ENCODE data around the gene HEPHL1. TPM values are rescaled to one million over a fixed set of nuclear protein-coding genes. Genes with fewer than 3 reads are reported as not detected.

HEPHL1 gene
- total RNA-seq, 1 donor from 2014 or later = not detected

DNA sequence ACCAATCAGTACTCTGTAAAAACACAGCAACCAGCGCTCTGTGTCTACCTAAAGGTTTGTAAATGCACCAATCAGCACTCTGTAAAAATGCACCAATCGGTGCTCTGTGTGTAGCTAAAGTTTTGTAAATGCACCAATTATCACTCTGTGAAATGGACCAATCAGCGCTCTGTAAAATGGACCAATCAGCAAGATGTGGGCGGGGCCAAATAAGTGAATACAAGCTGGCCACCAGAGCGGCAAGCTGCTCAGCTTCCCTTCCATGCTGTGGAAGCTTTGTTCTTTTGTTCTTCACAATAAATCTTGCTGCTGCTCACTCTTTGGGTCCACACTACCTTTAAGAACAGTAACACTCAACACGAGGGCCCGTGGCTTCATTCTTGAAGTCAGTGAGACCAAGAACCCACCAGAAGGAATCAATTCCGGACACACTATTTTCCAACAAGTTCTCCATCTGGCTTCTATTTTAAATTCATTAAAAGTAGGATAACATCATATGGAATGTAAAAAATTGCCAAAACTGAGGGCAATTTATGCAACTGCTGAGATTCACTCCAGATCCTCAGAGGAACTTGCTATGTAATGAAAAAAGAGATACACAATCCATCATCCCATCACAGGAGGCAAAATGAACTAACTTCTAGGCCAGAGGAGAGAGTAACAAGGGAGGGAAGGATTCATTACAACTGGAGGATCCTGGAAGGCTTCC is 104.4 kb downstream of the HEPHL1 start:
- no peak overlapping the region for H3K4me3 Mint-ChIP-seq (ENCODE audit: low read depth)
- no peak overlapping the region for H3K27ac Mint-ChIP-seq
- TF ChIP-seq, protein P1, sequence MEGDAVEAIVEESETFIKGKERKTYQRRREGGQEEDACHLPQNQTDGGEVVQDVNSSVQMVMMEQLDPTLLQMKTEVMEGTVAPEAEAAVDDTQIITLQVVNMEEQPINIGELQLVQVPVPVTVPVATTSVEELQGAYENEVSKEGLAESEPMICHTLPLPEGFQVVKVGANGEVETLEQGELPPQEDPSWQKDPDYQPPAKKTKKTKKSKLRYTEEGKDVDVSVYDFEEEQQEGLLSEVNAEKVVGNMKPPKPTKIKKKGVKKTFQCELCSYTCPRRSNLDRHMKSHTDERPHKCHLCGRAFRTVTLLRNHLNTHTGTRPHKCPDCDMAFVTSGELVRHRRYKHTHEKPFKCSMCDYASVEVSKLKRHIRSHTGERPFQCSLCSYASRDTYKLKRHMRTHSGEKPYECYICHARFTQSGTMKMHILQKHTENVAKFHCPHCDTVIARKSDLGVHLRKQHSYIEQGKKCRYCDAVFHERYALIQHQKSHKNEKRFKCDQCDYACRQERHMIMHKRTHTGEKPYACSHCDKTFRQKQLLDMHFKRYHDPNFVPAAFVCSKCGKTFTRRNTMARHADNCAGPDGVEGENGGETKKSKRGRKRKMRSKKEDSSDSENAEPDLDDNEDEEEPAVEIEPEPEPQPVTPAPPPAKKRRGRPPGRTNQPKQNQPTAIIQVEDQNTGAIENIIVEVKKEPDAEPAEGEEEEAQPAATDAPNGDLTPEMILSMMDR (IDR thresholded peaks at IDR 0.05; ENCODE audit: unreplicated experiment) = no peak
- no peaks in the 10 kb centered on the region for H3K36me3 Mint-ChIP-seq (ENCODE audit: insufficient read depth)
- peaks cover 13% of the 10 kb centered on the region for H3K4me1 Mint-ChIP-seq (ENCODE audit: low read depth)
- no peaks in the 10 kb centered on the region for H3K9me3 Mint-ChIP-seq (ENCODE audit: low read depth)
- no peak for DNase-seq (ENCODE audit: low spot score, unreplicated experiment)
- H3K27me3 Mint-ChIP-seq = no peaks in the 10 kb centered on the region

DNA sequence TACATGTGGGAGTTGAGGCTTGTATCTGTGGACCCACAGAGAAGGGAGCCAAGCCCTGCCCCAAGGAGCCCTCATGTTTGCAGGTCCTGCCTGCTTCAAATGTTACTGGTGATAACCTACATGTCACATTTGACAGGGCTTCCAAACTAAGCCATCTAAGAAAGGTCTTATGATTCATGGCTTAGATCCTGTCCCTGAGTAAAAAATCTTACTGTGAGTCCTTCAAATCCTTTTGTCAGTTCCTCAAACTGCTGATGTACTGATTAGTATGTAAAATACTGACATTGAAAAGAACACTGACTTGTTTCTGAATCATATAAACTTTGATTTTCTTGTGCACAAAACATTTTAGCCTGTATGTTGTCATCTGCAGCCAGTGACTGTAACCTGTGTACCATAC is 106.5 kb downstream of the HEPHL1 start:
- Mint-ChIP-seq H3K9me3 (ENCODE audit: low read depth) (no peaks in the 10 kb centered on the region), H3K27ac (peak overlapping the region; percentile 100), H3K4me1 (ENCODE audit: low read depth) (peaks cover 13% of the 10 kb centered on the region), H3K27me3 (no peaks in the 10 kb centered on the region), H3K4me3 (ENCODE audit: low read depth) (no peak overlapping the region), H3K36me3 (ENCODE audit: insufficient read depth) (no peaks in the 10 kb centered on the region)
- TF ChIP-seq, protein P1 (IDR thresholded peaks at IDR 0.05; ENCODE audit: unreplicated experiment) = no peak
- DNase-seq (ENCODE audit: low spot score, unreplicated experiment) = no peak

DNA sequence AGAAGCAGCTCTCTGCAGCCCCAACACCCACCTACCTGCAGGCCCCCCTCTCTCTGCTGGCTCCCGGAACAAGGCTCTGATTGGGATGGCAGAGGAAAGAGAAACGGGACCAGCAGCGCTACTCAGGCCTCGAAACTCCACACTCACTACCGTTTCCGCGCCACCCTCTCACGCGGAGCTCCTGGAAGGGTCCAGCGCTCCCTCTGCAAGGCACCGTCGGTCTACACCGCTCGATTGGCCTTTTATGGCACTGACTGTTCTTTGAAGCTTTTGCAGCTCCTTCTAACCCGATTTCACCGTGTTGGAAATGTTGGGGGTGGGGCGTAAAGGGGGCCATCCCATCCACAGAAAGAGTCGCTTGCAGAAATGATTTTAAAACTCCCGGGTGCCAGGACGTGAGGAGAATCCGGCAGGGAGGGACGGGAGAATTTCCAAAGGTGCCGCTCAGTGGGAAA is 107.2 kb downstream of the HEPHL1 start:
- Mint-ChIP-seq H3K27ac (peak overlapping the region; percentile 100), H3K36me3 (ENCODE audit: insufficient read depth) (no peaks in the 10 kb centered on the region), H3K27me3 (no peaks in the 10 kb centered on the region), H3K9me3 (ENCODE audit: low read depth) (no peaks in the 10 kb centered on the region), H3K4me3 (ENCODE audit: low read depth) (no peak overlapping the region), H3K4me1 (ENCODE audit: low read depth) (peaks cover 13% of the 10 kb centered on the region)
- TF ChIP-seq, protein P1 (IDR thresholded peaks at IDR 0.05; ENCODE audit: unreplicated experiment) = no peak
- no peak for DNase-seq (ENCODE audit: low spot score, unreplicated experiment)

DNA sequence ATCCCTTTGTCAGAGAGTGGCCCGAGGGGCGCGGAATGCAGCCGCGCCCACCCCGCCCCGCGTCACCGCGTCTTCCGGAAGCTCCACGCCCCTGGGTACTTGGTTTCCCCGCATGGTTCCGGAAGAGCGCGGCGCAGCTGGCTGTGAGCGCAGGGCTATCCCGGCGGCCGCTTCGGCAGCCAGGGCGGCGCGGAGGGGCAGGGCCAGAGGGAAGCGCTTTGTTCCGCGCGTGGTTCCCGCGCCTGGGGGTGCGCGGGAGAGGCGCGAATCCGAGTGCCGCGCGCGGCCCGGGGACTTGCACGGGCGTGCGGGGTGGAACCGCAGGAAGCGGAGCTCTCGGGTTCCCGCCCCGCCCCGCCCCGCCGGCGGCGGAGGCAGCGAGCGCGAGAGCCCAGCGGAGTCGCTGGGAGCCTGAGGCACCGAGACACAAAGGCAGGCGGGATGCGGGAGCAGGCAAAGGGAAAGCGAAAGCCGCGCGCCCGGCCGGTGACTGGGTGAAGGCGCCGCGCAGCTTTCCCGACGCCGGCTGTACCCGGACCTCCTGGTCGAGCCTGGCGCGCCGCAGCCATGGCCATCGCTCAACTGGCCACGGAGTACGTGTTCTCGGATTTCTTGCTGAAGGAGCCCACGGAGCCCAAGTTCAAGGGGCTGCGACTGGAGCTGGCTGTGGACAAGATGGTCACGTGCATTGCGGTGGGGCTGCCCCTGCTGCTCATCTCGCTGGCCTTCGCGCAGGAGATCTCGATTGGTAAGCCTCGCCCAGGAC is 107.8 kb downstream of the HEPHL1 start, which contains the start of gene PANX1:
Gene PANX1, plus strand, starts transcription at position 96 of the 766 bp plus-strand sequence. Its CDS starts 472 bp downstream, at position 568.
- H3K27ac Mint-ChIP-seq = peak within 1 kb of the TSS; percentile 100
- no peaks in the 10 kb centered on the region for H3K9me3 Mint-ChIP-seq (ENCODE audit: low read depth)
- no peaks in the 10 kb centered on the region for H3K27me3 Mint-ChIP-seq
- TF ChIP-seq, protein P1 (IDR thresholded peaks at IDR 0.05; ENCODE audit: unreplicated experiment) = no peak
- peak; percentile 67 for DNase-seq (ENCODE audit: low spot score, unreplicated experiment)
- H3K36me3 Mint-ChIP-seq (ENCODE audit: insufficient read depth) = no peaks in the 10 kb centered on the region
- H3K4me3 Mint-ChIP-seq (ENCODE audit: low read depth) = no peak within 1 kb of the TSS
- peaks cover 13% of the 10 kb centered on the region for H3K4me1 Mint-ChIP-seq (ENCODE audit: low read depth)

DNA sequence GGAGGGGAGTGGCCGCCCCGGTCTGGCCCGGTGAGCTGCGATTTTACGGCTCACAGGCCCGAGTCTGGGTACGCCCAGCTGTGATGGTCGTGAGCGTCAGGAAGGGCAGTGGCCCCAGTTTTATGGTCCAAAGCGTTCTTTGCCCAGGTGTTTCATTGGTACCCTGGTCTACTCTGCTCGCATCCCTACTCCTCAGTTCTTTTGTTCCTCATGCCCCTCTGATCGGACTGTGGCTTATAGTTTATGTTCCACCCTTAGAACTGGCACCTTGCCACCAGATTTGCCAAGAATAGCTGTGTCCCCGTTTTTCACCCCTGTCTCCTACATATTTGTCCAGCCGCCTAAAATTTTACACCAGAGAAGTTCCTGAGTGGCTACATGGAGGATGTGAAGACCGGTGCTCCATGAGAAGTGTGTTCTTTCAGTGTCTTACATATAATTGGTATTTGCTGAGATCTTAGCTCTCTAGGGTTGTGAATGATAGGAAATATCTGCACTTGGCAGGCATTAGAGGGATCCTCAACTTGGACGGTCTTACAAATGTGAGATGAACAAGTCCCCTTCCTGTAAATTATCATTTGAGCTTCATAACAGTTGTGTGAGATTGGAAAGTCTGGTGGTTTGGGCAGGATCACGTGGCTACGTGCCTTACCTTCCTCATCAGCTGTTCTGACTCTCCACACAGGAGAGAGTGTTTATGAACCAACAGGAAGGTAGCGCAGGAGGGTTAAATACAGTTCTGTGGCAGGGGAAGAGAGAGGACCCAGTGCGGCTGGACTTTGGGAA is 108.6 kb downstream of the HEPHL1 start:
- Mint-ChIP-seq H3K27ac (no peak overlapping the region), H3K36me3 (ENCODE audit: insufficient read depth) (no peaks in the 10 kb centered on the region), H3K9me3 (ENCODE audit: low read depth) (no peaks in the 10 kb centered on the region), H3K27me3 (no peaks in the 10 kb centered on the region), H3K4me3 (ENCODE audit: low read depth) (no peak overlapping the region), H3K4me1 (ENCODE audit: low read depth) (peaks cover 13% of the 10 kb centered on the region)
- TF ChIP-seq, protein P1 (IDR thresholded peaks at IDR 0.05; ENCODE audit: unreplicated experiment) = no peak
- DNase-seq (ENCODE audit: low spot score, unreplicated experiment) = no peak
